Mucosa of rectum (tissue), 2 donors: Measurements from ENCODE around the gene MYO5B.

Experiments
- H3K27ac ChIP-seq, 2 donors: one replicate each; pipeline ENCODE4 v1.7.0; 2013; ENCODE audit warnings: inconsistent platforms in 2 of 2, low read depth in 2 of 2, low read length in 2 of 2
- H3K27me3 ChIP-seq, 2 donors: one replicate each; pipeline ENCODE4 v1.7.0; 2013; ENCODE audit warnings: low read length in 2 of 2; ENCODE audit not compliant: control insufficient read depth in 2 of 2, insufficient read depth in 2 of 2
- H3K36me3 ChIP-seq, 2 donors: one replicate each; pipeline ENCODE4 v1.7.0; 2013; ENCODE audit warnings: low read length in 2 of 2; ENCODE audit not compliant: control insufficient read depth in 2 of 2, insufficient read depth in 2 of 2
- H3K4me1 ChIP-seq, 2 donors: one replicate each; pipeline ENCODE4 v1.7.0; 2013; ENCODE audit warnings: low read length in 2 of 2, mild to moderate bottlenecking in 1 of 2; ENCODE audit not compliant: control insufficient read depth in 2 of 2, insufficient read depth in 2 of 2
- H3K4me3 ChIP-seq, 2 donors: one replicate each; pipeline ENCODE4 v1.7.0; 2013; ENCODE audit warnings: low read length in 2 of 2
- H3K9ac ChIP-seq, 2 donors: one replicate each; pipeline ENCODE4 v1.7.0; 2013; ENCODE audit warnings: low read length in 2 of 2, low read depth in 1 of 2, mild to moderate bottlenecking in 1 of 2
- H3K9me3 ChIP-seq, 2 donors: one replicate each; pipeline ENCODE4 v1.7.0; 2013; ENCODE audit warnings: low read length in 2 of 2; ENCODE audit not compliant: control insufficient read depth in 2 of 2
- donor health status: healthy.
- donor health status: Normal muscosa, but diverticular disease.

MYO5B gene

GRCh38 chr18:50080316-50080715, 114.6 kb downstream of the MYO5B start:
- H3K4me3 ChIP-seq = no peak overlapping the region
- no peak overlapping the region for H3K9ac ChIP-seq
- no peaks in the 10 kb centered on the region for H3K9me3 ChIP-seq
- H3K36me3 ChIP-seq = no peaks in the 10 kb centered on the region
- H3K4me1 ChIP-seq = peaks cover 5 to 8% of the 10 kb centered on the region in 2 donors
- no peaks in the 10 kb centered on the region for H3K27me3 ChIP-seq
- no peak overlapping the region for H3K27ac ChIP-seq

GRCh38 chr18:50079571-50080295, 115.2 kb downstream of the MYO5B start:
- Histone ChIP-seq H3K9me3 (no peaks in the 10 kb centered on the region), H3K4me1 (peaks cover 5 to 8% of the 10 kb centered on the region in 2 donors), H3K27ac (no peak overlapping the region), H3K36me3 (no peaks in the 10 kb centered on the region), H3K27me3 (no peaks in the 10 kb centered on the region), H3K4me3 (no peak overlapping the region), H3K9ac (no peak overlapping the region)

- Histone ChIP-seq H3K36me3 (no peaks in the 10 kb centered on the region), H3K27me3 (no peaks in the 10 kb centered on the region), H3K27ac (no peak overlapping the region), H3K9ac (no peak overlapping the region), H3K4me3 (no peak overlapping the region), H3K9me3 (no peaks in the 10 kb centered on the region), H3K4me1 (peaks cover 5 to 8% of the 10 kb centered on the region in 2 donors)
Observed at GRCh38 chr18:50076277-50076676, 118.7 kb downstream of the MYO5B start.

- Histone ChIP-seq H3K4me3 (no peak overlapping the region), H3K9ac (no peak overlapping the region), H3K9me3 (no peaks in the 10 kb centered on the region), H3K27ac (no peak overlapping the region), H3K27me3 (no peaks in the 10 kb centered on the region), H3K4me1 (peaks cover 5 to 8% of the 10 kb centered on the region in 2 donors), H3K36me3 (no peaks in the 10 kb centered on the region)
Observed at GRCh38 chr18:50075772-50076171, 119.2 kb downstream of the MYO5B start.

- Histone ChIP-seq H3K27me3 (no peaks in the 10 kb centered on the region), H3K9me3 (no peaks in the 10 kb centered on the region), H3K9ac (no peak overlapping the region), H3K4me3 (no peak overlapping the region), H3K4me1 (peaks cover 5 to 8% of the 10 kb centered on the region in 2 donors), H3K36me3 (no peaks in the 10 kb centered on the region), H3K27ac (no peak overlapping the region)
Observed at GRCh38 chr18:50074404-50074803, 120.5 kb downstream of the MYO5B start.

- H3K9ac ChIP-seq = no peak overlapping the region
- H3K9me3 ChIP-seq = no peaks in the 10 kb centered on the region
- no peaks in the 10 kb centered on the region for H3K36me3 ChIP-seq
Observed at GRCh38 chr18:50073319-50073718, 121.6 kb downstream of the MYO5B start.

GRCh38 chr18:50072146-50072545, 122.8 kb downstream of the MYO5B start:
- peaks cover 5 to 8% of the 10 kb centered on the region in 2 donors for H3K4me1 ChIP-seq

More at GRCh38 chr18:50073319-50073718, 121.6 kb downstream of the MYO5B start:
- Histone ChIP-seq H3K27ac (no peak overlapping the region), H3K4me3 (no peak overlapping the region), H3K27me3 (no peaks in the 10 kb centered on the region), H3K4me1 (peaks cover 5 to 8% of the 10 kb centered on the region in 2 donors)

GRCh38 chr18:50071397-50071796, 123.5 kb downstream of the MYO5B start:
- Histone ChIP-seq H3K27ac (no peak overlapping the region), H3K9ac (no peak overlapping the region), H3K36me3 (no peaks in the 10 kb centered on the region), H3K4me3 (no peak overlapping the region), H3K4me1 (peaks cover 5% of the 10 kb centered on the region in 2 donors), H3K9me3 (no peaks in the 10 kb centered on the region), H3K27me3 (no peaks in the 10 kb centered on the region)

More at GRCh38 chr18:50072146-50072545, 122.8 kb downstream of the MYO5B start:
- Histone ChIP-seq H3K9me3 (no peaks in the 10 kb centered on the region), H3K27ac (no peak overlapping the region), H3K9ac (no peak overlapping the region), H3K36me3 (no peaks in the 10 kb centered on the region), H3K4me3 (no peak overlapping the region), H3K27me3 (no peaks in the 10 kb centered on the region)

- Histone ChIP-seq H3K9ac (no peak overlapping the region), H3K4me3 (no peak overlapping the region), H3K27me3 (no peaks in the 10 kb centered on the region), H3K4me1 (peaks cover 0 to 2% of the 10 kb centered on the region in 2 donors), H3K36me3 (no peaks in the 10 kb centered on the region), H3K27ac (no peak overlapping the region), H3K9me3 (no peaks in the 10 kb centered on the region)
Observed at GRCh38 chr18:50069422-50069821, 125.5 kb downstream of the MYO5B start.

GRCh38 chr18:50065527-50065926, 129.4 kb downstream of the MYO5B start:
- Histone ChIP-seq H3K9ac (no peak overlapping the region), H3K27ac (no peak overlapping the region), H3K36me3 (no peaks in the 10 kb centered on the region), H3K4me1 (peaks cover 0 to 4% of the 10 kb centered on the region in 2 donors), H3K4me3 (no peak overlapping the region), H3K9me3 (no peaks in the 10 kb centered on the region), H3K27me3 (no peaks in the 10 kb centered on the region)
